GM18861 (cell line): ENCODE data around the gene IER2.
"Not testable (repeated sequence)": the region's sequence is repeated elsewhere in the genome, so short reads cannot be mapped to it uniquely, and the experiment has no call there.

Source experiments
- ATAC-seq: cut with Tn5 transposase; IDR thresholded peaks from one replicate; pipeline ENCODE4 v1.9.1; 2021; ENCODE audit not compliant: unreplicated experiment

IER2 gene

DNA sequence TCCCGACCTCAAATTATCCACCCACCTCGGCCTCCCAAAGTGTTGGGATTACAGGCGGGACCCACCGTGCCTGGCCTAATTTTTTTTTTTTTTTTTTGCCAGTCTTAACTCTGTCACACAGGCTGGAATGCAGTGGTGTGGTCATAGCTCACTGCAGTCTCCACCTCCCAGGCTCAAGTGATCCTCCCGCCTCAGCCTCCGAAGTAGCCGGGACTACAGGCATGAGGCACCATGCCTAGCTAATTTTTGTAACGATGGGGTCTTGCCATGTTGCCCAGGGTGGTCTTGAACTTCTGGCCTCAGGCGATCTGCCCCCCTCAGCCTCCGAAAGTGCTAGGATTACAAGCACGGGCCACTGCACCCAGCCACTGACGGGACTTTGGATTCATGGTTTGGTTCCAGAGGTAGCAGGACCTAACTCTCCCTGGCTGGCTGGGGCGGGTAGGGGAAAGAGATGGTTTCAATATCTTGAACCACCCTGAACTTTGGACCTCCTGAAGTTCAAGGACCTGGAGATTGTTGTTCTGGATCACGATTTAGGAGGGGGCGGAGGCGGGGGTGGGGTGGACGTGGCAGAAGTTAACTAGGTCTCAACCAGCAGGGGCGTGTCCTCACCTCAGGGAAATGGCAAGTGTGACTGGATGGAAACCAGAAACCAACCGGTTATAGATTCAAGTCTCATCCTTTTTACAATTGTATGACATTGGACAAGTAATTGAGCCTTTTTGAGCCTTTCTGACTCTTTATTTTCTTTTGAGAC lies 40.8 kb downstream of the IER2 start:
- ATAC-seq: no peak

- ATAC-seq: no peak
Measured at GRCh38 chr19:13195678-13196077, 45.5 kb downstream of the IER2 start.

DNA sequence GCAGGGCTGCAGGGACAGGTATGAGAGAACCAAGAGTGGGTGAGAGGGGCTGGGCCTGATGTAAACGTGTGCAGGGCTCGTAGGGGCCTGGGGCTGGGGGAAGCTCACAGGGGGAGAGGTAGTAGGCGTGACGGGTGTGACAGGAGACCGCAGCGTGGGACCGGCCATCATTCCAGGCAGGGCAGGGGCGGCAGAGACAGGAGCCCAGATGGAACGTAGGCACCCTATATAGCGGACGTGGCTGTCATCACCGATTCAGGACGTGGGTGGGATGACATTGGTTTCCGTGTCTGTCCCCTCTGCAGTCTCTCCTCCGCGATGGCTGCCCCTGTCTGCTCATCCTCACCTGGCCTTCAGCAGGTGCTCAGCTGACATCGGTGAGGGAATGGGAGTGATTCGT lies 48.4 kb downstream of the IER2 start:
- ATAC-seq: no peak

- not testable (repeated sequence) for ATAC-seq
Measured at GRCh38 chr19:13202112-13202511, 51.9 kb downstream of the IER2 start.
